PC-9 (cell line): Measurements from ENCODE around the gene SLCO1B3.

Experiments used
- CTCF ChIP-seq: fragments of 200-600 bp; sonication (generic); conservative IDR thresholded peaks from 2 replicates; pipeline ENCODE4 v1.6.1; 2017; ENCODE audit warnings: mixed run types, antibody characterized with exemption, mild to moderate bottlenecking, moderate library complexity
- EZH2 ChIP-seq: fragments of 200-600 bp; sonication (generic); IDR thresholded peaks from 2 replicates; pipeline ENCODE4 v1.8.0; 2017; ENCODE audit warnings: antibody characterized with exemption, low read depth

- TF ChIP-seq CTCF (no peak), EZH2 (no peak)
These were observed 5.1 kb downstream of the SLCO1B3 start for GRCh38 chr12:20815574-20815973.
